ENCODE data around the gene SLC6A19.
"Not testable (repeated sequence)": the region's sequence is repeated elsewhere in the genome, so short reads cannot be mapped to it uniquely, and the experiment has no call there.

The SLC6A19 gene

GRCh38 chr5:1247811-1248210 is 46.4 kb downstream of the SLC6A19 start:
- DNase-seq = no peak

DNA sequence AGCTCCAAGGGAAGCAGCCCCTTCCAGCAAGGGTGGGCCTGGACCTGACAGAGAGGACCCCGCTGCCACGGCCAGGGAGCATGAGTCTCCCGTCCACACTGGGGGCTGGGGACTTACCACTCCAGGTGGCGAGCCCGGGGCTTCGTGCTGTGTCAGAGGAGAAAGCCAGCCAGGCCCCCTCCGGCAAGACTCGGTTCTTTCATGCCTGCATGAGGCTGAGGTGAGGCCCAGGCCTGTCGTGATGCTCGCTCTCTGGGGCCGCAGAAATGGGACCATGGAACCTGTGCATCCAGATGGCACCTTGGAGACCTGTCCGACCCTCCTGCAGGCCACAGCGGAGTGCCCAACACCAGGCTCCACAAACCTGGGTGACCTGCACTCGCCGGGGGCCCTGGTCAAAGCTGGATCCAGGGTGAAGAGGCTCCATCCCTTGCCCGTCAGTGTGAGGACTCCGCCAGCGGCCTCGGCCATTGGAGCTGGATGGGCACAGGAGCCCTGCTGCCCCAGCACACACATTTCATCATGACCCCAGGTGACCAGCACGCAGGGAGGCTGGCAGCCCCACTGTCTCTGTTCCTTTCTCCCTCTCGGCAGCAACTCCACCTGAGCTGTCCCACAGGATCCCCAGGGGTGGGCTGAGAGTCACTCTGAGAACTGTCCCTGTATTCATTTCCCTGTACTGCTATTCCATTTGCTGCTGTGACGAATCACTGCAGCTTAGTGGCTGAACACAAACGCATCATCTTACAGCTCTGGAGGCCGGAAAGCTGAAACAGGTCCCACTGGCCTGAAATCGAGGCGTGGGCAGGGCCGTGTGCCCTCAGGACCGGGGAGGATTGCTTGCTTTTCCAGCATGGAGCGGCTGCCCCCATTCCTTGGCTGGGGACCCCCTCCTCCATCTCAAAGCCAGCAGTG is 48.2 kb downstream of the SLC6A19 start:
- no peak for DNase-seq

DNA sequence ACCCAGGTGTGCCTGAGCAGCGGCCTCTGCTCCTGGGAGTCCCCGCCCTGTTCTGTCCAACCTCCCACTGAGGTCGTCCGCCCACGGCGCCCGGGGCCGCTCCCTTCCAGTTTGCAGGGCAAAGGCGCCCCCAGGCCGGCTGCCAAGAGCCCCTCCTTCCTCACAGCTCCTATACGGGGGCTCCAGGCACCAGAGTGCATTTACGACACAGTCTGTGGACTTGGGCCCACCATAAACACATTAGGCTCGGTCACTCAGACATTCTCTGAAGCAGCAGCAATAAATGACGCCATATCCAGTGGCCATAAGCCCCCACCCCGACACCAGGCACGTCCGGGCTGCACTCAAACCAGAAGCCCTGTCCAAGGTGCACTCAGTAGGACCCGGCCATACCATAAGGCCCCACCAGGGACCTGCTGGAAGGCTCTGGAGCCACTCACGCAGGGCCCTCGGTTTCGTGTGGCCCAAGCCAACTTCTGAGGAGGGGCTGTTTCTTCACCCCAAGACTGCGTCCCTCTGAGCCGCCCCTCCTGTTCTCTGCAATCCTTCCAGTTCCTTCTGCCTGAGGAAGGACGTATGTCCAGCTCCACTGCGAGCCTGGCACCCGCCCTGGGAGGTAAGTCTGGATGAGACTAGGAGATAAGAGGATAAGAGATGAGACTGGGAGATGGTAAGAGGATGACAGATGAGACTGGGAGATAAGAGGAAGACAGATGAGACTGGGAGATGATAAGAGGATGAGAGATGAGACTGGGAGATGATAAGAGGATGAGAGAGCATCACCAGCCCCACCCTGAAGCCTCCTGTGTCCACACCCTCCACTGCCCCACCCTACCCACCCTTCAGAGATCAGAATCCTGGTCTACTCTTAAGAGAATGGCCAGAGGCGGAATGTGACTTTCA is 50.5 kb downstream of the SLC6A19 start:
- no peak for DNase-seq

- DNase-seq = no peak
These were observed 51.3 kb downstream of the SLC6A19 start for GRCh38 chr5:1252681-1253080.

- DNase-seq = no peak
These were observed 52.2 kb downstream of the SLC6A19 start for GRCh38 chr5:1253456-1254105.

DNA sequence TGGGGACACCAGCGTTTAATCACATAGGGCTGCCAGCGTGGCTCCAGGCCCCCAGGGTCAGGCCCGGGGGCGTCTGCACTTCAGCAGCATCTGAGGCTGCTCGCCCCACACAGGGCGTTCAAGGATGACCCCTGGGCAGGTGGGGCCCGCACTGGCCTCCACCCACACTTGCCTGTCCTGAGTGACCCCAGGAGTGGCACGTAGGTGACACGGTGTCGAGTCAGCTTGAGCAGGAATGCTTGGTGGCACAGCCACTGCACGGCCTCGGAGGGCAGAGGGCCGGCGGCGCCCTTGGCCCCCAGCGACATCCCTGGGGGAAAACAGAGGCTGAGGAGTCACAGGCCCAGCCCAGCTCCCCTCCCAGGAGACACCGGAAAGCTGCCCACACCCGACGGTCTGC is 52.8 kb downstream of the SLC6A19 start:
- DNase-seq = no peak

- DNase-seq = peak; percentile 15 to 73 (median 52)
These were observed 53.7 kb downstream of the SLC6A19 start for GRCh38 chr5:1255081-1255561.

GRCh38 chr5:1256776-1257175 is 55.4 kb downstream of the SLC6A19 start:
- no peak for DNase-seq

- no peak for DNase-seq
These were observed 56.0 kb downstream of the SLC6A19 start for GRCh38 chr5:1257363-1257762.

GRCh38 chr5:1257841-1258240 is 56.4 kb downstream of the SLC6A19 start:
- no peak for DNase-seq

GRCh38 chr5:1259806-1260480 is 58.5 kb downstream of the SLC6A19 start:
- no peak for DNase-seq

DNA sequence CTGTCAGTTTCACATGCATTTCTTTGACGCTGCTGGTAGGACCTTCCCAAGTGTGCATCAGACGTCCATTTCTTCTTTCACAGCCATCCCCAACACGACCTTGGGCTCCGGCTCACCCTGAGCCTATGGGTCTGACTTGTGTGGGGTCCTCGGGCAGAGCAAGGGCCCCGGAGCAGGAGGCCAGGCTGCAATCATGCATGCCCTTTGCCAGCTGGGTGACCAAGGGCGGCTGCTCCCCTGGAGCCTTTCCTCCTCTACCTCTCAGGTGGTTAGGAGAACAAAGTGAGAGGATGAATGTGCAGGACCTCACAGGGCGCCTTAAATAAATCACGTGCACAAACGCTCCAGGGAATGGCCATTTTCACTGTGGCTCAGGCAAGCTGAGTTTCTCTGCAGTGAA is 60.2 kb downstream of the SLC6A19 start:
- no peak for DNase-seq

- no peak for DNase-seq
These were observed 61.0 kb downstream of the SLC6A19 start for GRCh38 chr5:1262381-1262780.

GRCh38 chr5:1264211-1264610 is 62.8 kb downstream of the SLC6A19 start:
- no peak for DNase-seq

DNA sequence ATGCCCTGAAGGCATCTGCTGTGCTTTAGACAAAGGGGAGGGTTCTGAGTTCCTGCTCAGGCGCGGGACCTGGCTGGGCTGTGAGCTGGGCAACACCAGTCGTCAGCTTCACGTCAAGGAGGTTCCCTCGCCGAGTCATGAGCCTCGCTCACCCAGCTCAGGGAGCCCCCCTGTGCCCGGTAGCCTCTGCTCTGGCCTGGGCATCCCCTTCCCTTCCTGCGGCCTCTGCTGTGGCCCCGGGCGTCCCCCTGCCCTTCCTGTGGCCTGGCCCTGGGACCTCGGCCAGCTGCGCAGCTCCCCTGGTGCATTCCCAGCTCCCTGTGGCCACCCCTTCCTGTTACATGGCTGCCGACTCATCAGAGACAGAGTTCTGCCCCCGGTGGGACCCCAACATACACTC is 63.6 kb downstream of the SLC6A19 start:
- no peak for DNase-seq

GRCh38 chr5:1265461-1266455 is 64.4 kb downstream of the SLC6A19 start:
- no peak for DNase-seq

GRCh38 chr5:1266791-1267190 is 65.4 kb downstream of the SLC6A19 start:
- DNase-seq = no peak

GRCh38 chr5:1267464-1267863 is 66.1 kb downstream of the SLC6A19 start:
- DNase-seq = not testable (repeated sequence)

DNA sequence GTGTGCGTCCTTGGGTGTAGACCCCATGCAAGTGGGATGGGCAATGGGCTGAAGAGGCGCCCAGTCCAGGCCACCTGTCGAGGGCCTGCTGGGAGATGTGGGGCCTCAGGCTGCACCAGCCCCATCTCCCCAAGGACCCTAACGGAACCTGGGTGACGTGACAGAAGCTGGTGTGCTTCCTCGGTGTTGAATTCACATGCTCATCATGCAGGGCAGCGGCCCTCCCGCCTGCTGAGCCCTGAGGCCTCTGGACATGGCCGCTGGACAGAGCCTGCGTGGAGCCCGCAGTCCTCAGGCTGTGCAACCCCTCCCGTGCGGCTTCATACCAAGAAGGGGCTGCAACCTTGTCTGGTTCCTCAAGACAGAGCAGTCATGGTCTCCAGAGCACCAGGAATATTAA is 66.7 kb downstream of the SLC6A19 start:
- no peak for DNase-seq

GRCh38 chr5:1268666-1269065 is 67.3 kb downstream of the SLC6A19 start:
- DNase-seq = no peak

DNA sequence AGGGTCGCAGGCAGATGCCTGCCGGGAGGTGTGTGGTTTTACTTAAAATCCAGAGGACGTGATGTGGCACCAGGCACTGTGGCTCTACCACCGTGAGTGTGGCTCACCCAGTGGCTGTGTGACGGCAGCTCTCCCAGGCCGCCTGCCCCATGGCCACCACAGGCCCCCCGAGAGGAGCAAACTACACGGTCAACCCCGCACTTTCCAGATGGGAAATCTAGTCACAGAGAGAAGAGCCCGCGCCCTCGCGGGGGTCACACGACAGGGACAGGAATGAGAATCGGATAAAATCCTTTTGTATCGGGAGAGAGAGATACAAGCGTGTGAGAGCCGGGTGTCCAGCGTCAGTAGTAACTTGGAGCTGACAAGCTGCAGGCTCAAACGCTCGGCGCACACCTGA is 69.0 kb downstream of the SLC6A19 start:
- DNase-seq = no peak

Measured in stimulated activated naive CD4-positive, alpha-beta T cell (primary cell).